ENCODE measurements around the gene ADAD2.
"Not testable (repeated sequence)": the region's sequence is repeated elsewhere in the genome, so short reads cannot be mapped to it uniquely, and the experiment has no call there.

The ADAD2 gene

GRCh38 chr16:84196727-84197394 is 5.9 kb downstream of the ADAD2 start:
- DNase-seq = no peak

- DNase-seq = no peak
Measured at GRCh38 chr16:84197466-84198128, 6.6 kb downstream of the ADAD2 start.

GRCh38 chr16:84198401-84198800 is 7.4 kb downstream of the ADAD2 start:
- peak; percentile 36 for DNase-seq

GRCh38 chr16:84199097-84199496 is 8.1 kb downstream of the ADAD2 start:
- no peak for DNase-seq

- no peak for DNase-seq
Measured at GRCh38 chr16:84199861-84200260, 8.9 kb downstream of the ADAD2 start.

- not testable (repeated sequence) for DNase-seq
Measured at GRCh38 chr16:84204551-84204950, 13.6 kb downstream of the ADAD2 start.

- not testable (repeated sequence) for DNase-seq
Measured at GRCh38 chr16:84205123-84205522, 14.2 kb downstream of the ADAD2 start.

- DNase-seq = no peak
Measured at GRCh38 chr16:84205976-84206691, 15.2 kb downstream of the ADAD2 start.

- DNase-seq = no peak
Measured at GRCh38 chr16:84207251-84207650, 16.3 kb downstream of the ADAD2 start.

- DNase-seq = no peak
Measured at GRCh38 chr16:84207879-84208278, 16.9 kb downstream of the ADAD2 start.

GRCh38 chr16:84209989-84210388 is 19.0 kb downstream of the ADAD2 start:
- no peak for DNase-seq

GRCh38 chr16:84212154-84212553 is 21.2 kb downstream of the ADAD2 start:
- no peak for DNase-seq

- no peak for DNase-seq
Measured at GRCh38 chr16:84212631-84213030, 21.7 kb downstream of the ADAD2 start.

- DNase-seq = no peak
Measured at GRCh38 chr16:84214451-84215066, 23.6 kb downstream of the ADAD2 start.

- DNase-seq = no peak
Measured at GRCh38 chr16:84215531-84215930, 24.6 kb downstream of the ADAD2 start.

GRCh38 chr16:84216144-84216543 is 25.2 kb downstream of the ADAD2 start:
- not testable (repeated sequence) for DNase-seq

- DNase-seq = no peak
Measured at GRCh38 chr16:84218176-84218823, 27.3 kb downstream of the ADAD2 start.

GRCh38 chr16:84218956-84219355 is 28.0 kb downstream of the ADAD2 start:
- DNase-seq = no peak

- no peak for DNase-seq
Measured at GRCh38 chr16:84220851-84221250, 29.9 kb downstream of the ADAD2 start.

- no peak for DNase-seq
Measured at GRCh38 chr16:84223456-84223855, 32.5 kb downstream of the ADAD2 start.

GRCh38 chr16:84224554-84224953 is 33.6 kb downstream of the ADAD2 start:
- DNase-seq = no peak

- DNase-seq = no peak
Measured at GRCh38 chr16:84225126-84225525, 34.2 kb downstream of the ADAD2 start.

GRCh38 chr16:84225571-84225970 is 34.6 kb downstream of the ADAD2 start:
- DNase-seq = no peak
